Measurements from ENCODE around the gene MPRIP.
A peak's percentile ranks its signal among the peaks of the same experiment; 100 is the strongest.

Gene MPRIP

DNA sequence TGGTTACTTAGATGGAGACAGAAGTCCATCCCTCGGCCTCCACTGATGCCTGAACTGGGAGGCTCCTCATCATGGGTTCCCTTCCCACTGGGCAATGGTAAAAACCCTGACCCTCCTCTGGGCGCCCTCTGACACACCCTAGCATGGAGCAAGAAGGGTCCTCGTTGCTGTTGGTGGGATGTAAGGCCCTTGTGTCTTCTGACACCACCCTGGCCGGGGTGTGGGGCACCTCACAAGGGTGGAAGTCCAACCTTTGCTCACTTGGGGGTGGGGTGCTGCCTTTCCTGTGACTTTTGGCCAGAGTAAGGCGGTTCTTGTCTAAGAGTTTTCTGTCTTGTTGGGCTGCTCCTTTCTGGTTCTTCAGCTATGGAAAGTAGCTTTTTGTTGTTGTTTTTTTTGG lies 28.7 kb downstream of the MPRIP start:
- no peak overlapping the region for H2BK120ac ChIP-seq (ENCODE audit: insufficient read depth, low read length, poor library complexity)
- no peak overlapping the region for H2AFZ ChIP-seq (ENCODE audit: insufficient read depth, low read length, poor library complexity)
- H3K27me3 ChIP-seq (ENCODE audit: insufficient read depth, low read length), result no peaks in the 10 kb centered on the region
- no peak overlapping the region for H3K27ac ChIP-seq (ENCODE audit: low read depth, low read length)
- no peak overlapping the region for H3K9ac ChIP-seq (ENCODE audit: low read length)
- H3K4me2 ChIP-seq (ENCODE audit: low read length), result no peak overlapping the region
- H2BK12ac ChIP-seq (ENCODE audit: low read length), result no peak overlapping the region
- no peak overlapping the region for H3K4me3 ChIP-seq (ENCODE audit: low read depth, low read length)
- H3K4ac ChIP-seq (ENCODE audit: low read depth, low read length), result peak overlapping the region; percentile 43
- no peak overlapping the region for H3K14ac ChIP-seq (ENCODE audit: low read length)
- H4K91ac ChIP-seq (ENCODE audit: low read depth, low read length), result no peak overlapping the region
- no peak overlapping the region for H2AK5ac ChIP-seq (ENCODE audit: low read length)
- H3K18ac ChIP-seq (ENCODE audit: low read length), result no peak overlapping the region
- H3K9me3 ChIP-seq (ENCODE audit: insufficient read depth, low read depth, low read length), result no peaks in the 10 kb centered on the region
- no CpG with 5 or more reads among the region's 5 CpGs for WGBS (ENCODE audit: extremely low coverage, insufficient coverage, insufficient read length)
- no peak overlapping the region for H4K12ac ChIP-seq (ENCODE audit: low read depth, low read length)
- no peaks in the 10 kb centered on the region for H3K79me1 ChIP-seq (ENCODE audit: low read length)
- H3K79me2 ChIP-seq (ENCODE audit: control insufficient read depth, insufficient read depth, low read length, poor library complexity), result peaks cover 15% of the 10 kb centered on the region
- H3K36me3 ChIP-seq (ENCODE audit: control insufficient read depth in 1 of 2, insufficient read depth in 2 of 2, low read length in 2 of 2), result peaks cover 18 to 20% of the 10 kb centered on the region in 2 experiments
- DNase-seq, result no peak
- H4K8ac ChIP-seq (ENCODE audit: low read depth, low read length), result no peak overlapping the region
- peaks cover 19 to 34% of the 10 kb centered on the region in 2 experiments for H3K4me1 ChIP-seq (ENCODE audit: control insufficient read depth in 1 of 2, insufficient read depth in 2 of 2, low read length in 2 of 2)
- H2BK5ac ChIP-seq (ENCODE audit: low read depth, low read length, poor library complexity), result no peak overlapping the region
- H3K23ac ChIP-seq (ENCODE audit: low read length), result no peak overlapping the region

DNA sequence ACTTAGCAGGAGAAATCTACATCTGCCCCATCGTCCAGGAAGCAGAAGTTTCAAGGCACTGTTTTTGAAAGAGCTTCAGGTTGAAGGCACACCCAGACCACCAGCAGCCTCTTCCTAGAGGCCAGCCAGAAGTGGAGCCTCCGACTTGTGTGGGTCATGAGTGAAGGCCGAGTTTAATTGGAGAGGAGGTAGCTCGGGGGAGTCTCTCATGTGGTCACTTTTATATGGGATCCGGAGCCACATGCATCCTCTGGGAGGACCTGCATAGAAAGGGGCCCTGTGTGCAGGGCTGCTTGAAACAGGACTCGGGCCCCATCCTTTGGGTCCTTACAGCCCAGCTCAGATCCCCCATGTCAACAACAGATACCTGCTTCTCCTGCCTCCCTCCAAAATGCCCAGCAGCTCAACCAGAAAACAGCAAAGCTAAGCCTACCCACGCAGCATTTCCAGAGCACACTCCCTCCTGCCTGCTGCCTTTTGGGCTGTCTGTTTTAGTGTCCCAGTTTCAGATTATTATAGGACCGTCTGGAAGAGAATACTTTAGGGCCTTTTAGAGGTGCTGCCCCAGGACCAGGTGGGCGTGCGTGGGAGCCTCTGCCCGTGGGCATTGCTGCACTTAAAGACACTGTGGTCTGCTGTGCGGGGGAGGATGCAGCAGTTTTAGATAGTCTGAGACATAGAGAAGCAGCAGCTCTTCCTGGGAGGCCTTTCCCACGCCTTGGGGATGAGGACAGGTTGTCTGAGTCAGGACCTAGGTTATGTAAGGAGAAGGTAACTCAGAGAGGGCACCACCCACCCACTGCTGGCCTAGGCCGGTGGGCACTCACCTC lies 29.5 kb downstream of the MPRIP start:
- no peak for DNase-seq
- no peak overlapping the region for H2BK120ac ChIP-seq (ENCODE audit: insufficient read depth, low read length, poor library complexity)
- H4K12ac ChIP-seq (ENCODE audit: low read depth, low read length), result no peak overlapping the region
- H3K36me3 ChIP-seq (ENCODE audit: control insufficient read depth in 1 of 2, insufficient read depth in 2 of 2, low read length in 2 of 2), result peaks cover 23 to 25% of the 10 kb centered on the region in 2 experiments
- no peaks in the 10 kb centered on the region for H3K79me1 ChIP-seq (ENCODE audit: low read length)
- peak overlapping the region; percentile 30 for H3K4ac ChIP-seq (ENCODE audit: low read depth, low read length)
- peak overlapping the region; percentile 37 for H3K18ac ChIP-seq (ENCODE audit: low read length)
- no peak overlapping the region for H4K8ac ChIP-seq (ENCODE audit: low read depth, low read length)
- no peak overlapping the region for H3K4me2 ChIP-seq (ENCODE audit: low read length)
- no peak overlapping the region for H2AFZ ChIP-seq (ENCODE audit: insufficient read depth, low read length, poor library complexity)
- peaks cover 20 to 35% of the 10 kb centered on the region in 2 experiments for H3K4me1 ChIP-seq (ENCODE audit: control insufficient read depth in 1 of 2, insufficient read depth in 2 of 2, low read length in 2 of 2)
- no peak overlapping the region for H3K27ac ChIP-seq (ENCODE audit: low read depth, low read length)
- no peak overlapping the region for H3K23ac ChIP-seq (ENCODE audit: low read length)
- no peak overlapping the region for H2AK5ac ChIP-seq (ENCODE audit: low read length)
- H3K9ac ChIP-seq (ENCODE audit: low read length), result no peak overlapping the region
- H3K79me2 ChIP-seq (ENCODE audit: control insufficient read depth, insufficient read depth, low read length, poor library complexity), result peaks cover 15% of the 10 kb centered on the region
- H3K9me3 ChIP-seq (ENCODE audit: insufficient read depth, low read depth, low read length), result no peaks in the 10 kb centered on the region
- no peak overlapping the region for H2BK12ac ChIP-seq (ENCODE audit: low read length)
- no peak overlapping the region for H4K91ac ChIP-seq (ENCODE audit: low read depth, low read length)
- no peak overlapping the region for H2BK5ac ChIP-seq (ENCODE audit: low read depth, low read length, poor library complexity)
- H3K27me3 ChIP-seq (ENCODE audit: insufficient read depth, low read length), result no peaks in the 10 kb centered on the region
- H3K4me3 ChIP-seq (ENCODE audit: low read depth, low read length), result no peak overlapping the region
- no peak overlapping the region for H3K14ac ChIP-seq (ENCODE audit: low read length)
- no CpG with 5 or more reads among the region's 14 CpGs for WGBS (ENCODE audit: extremely low coverage, insufficient coverage, insufficient read length)

DNA sequence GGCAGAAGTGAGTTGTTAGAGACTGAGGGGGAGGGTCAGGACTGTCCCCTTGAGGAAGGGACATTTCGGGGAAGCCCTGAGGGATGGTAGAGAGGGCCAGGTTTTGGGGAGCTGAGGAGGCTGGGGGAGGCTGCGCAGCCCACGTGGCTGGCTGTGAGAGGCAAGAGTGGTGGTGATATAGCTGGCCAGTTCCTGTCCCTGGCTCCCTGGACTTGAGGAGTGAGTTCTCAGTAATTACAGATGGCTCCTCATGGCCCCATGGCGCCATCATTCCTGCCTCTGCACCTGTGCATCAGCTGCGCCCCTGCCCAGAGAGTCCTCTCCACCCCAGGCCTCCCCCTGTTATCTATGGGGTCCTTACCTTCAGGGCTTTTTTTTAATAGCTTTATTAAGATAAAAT lies 30.3 kb downstream of the MPRIP start:
- H3K4me1 ChIP-seq (ENCODE audit: control insufficient read depth in 1 of 2, insufficient read depth in 2 of 2, low read length in 2 of 2), result peaks cover 20 to 38% of the 10 kb centered on the region in 2 experiments
- H3K14ac ChIP-seq (ENCODE audit: low read length), result no peak overlapping the region
- no peak overlapping the region for H4K12ac ChIP-seq (ENCODE audit: low read depth, low read length)
- no peaks in the 10 kb centered on the region for H3K79me1 ChIP-seq (ENCODE audit: low read length)
- peak overlapping the region; percentile 30 for H3K4ac ChIP-seq (ENCODE audit: low read depth, low read length)
- H3K9ac ChIP-seq (ENCODE audit: low read length), result no peak overlapping the region
- H3K18ac ChIP-seq (ENCODE audit: low read length), result no peak overlapping the region
- H2AFZ ChIP-seq (ENCODE audit: insufficient read depth, low read length, poor library complexity), result no peak overlapping the region
- no peak overlapping the region for H4K91ac ChIP-seq (ENCODE audit: low read depth, low read length)
- no peak overlapping the region for H2AK5ac ChIP-seq (ENCODE audit: low read length)
- no peak overlapping the region for H3K4me2 ChIP-seq (ENCODE audit: low read length)
- no peak overlapping the region for H3K23ac ChIP-seq (ENCODE audit: low read length)
- no CpG with 5 or more reads among the region's 5 CpGs for WGBS (ENCODE audit: extremely low coverage, insufficient coverage, insufficient read length)
- H2BK5ac ChIP-seq (ENCODE audit: low read depth, low read length, poor library complexity), result no peak overlapping the region
- peaks cover 15% of the 10 kb centered on the region for H3K79me2 ChIP-seq (ENCODE audit: control insufficient read depth, insufficient read depth, low read length, poor library complexity)
- no peaks in the 10 kb centered on the region for H3K9me3 ChIP-seq (ENCODE audit: insufficient read depth, low read depth, low read length)
- H3K27ac ChIP-seq (ENCODE audit: low read depth, low read length), result no peak overlapping the region
- H3K27me3 ChIP-seq (ENCODE audit: insufficient read depth, low read length), result no peaks in the 10 kb centered on the region
- H2BK120ac ChIP-seq (ENCODE audit: insufficient read depth, low read length, poor library complexity), result no peak overlapping the region
- no peak overlapping the region for H3K4me3 ChIP-seq (ENCODE audit: low read depth, low read length)
- H2BK12ac ChIP-seq (ENCODE audit: low read length), result no peak overlapping the region
- DNase-seq, result no peak
- H4K8ac ChIP-seq (ENCODE audit: low read depth, low read length), result no peak overlapping the region
- peaks cover 26 to 30% of the 10 kb centered on the region in 2 experiments for H3K36me3 ChIP-seq (ENCODE audit: control insufficient read depth in 1 of 2, insufficient read depth in 2 of 2, low read length in 2 of 2)

DNA sequence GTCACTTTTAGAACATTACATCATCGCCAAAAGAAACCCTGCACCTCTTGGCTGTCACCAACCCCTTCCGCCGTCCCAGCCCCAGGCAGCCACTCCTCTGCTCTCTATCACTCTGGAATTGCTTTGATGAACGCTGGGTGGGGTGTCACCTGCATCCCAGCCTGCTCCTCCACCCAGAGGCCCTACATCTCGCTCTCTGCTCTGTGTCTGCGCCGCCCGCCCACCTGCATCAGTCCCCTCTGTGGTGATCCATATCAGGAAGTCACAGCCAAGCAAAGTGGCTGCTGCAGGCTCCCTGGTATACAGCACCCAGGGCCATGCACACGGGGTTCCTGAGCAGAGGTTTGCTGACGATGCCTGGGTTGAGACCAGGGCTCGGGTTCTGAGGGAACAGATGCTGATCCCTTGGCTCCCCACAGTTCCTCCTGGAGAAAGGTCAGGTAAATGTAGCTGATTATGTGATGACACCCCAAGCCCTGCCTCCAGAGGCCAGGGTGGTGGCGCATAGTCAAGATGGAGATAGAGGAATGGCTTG lies 30.8 kb downstream of the MPRIP start:
- no peak overlapping the region for H3K23ac ChIP-seq (ENCODE audit: low read length)
- no peak overlapping the region for H2BK5ac ChIP-seq (ENCODE audit: low read depth, low read length, poor library complexity)
- peaks cover 25 to 43% of the 10 kb centered on the region in 2 experiments for H3K4me1 ChIP-seq (ENCODE audit: control insufficient read depth in 1 of 2, insufficient read depth in 2 of 2, low read length in 2 of 2)
- DNase-seq, result no peak
- H3K79me2 ChIP-seq (ENCODE audit: control insufficient read depth, insufficient read depth, low read length, poor library complexity), result peaks cover 15% of the 10 kb centered on the region
- no peak overlapping the region for H2AK5ac ChIP-seq (ENCODE audit: low read length)
- no peak overlapping the region for H4K8ac ChIP-seq (ENCODE audit: low read depth, low read length)
- no peak overlapping the region for H2BK120ac ChIP-seq (ENCODE audit: insufficient read depth, low read length, poor library complexity)
- H3K36me3 ChIP-seq (ENCODE audit: control insufficient read depth in 1 of 2, insufficient read depth in 2 of 2, low read length in 2 of 2), result peaks cover 28 to 34% of the 10 kb centered on the region in 2 experiments
- H3K4me2 ChIP-seq (ENCODE audit: low read length), result no peak overlapping the region
- H3K9me3 ChIP-seq (ENCODE audit: insufficient read depth, low read depth, low read length), result no peaks in the 10 kb centered on the region
- H4K12ac ChIP-seq (ENCODE audit: low read depth, low read length), result no peak overlapping the region
- H3K14ac ChIP-seq (ENCODE audit: low read length), result no peak overlapping the region
- H3K4me3 ChIP-seq (ENCODE audit: low read depth, low read length), result no peak overlapping the region
- H4K91ac ChIP-seq (ENCODE audit: low read depth, low read length), result no peak overlapping the region
- no CpG with 5 or more reads among the region's 12 CpGs for WGBS (ENCODE audit: extremely low coverage, insufficient coverage, insufficient read length)
- peaks cover under 1% of the 10 kb centered on the region for H3K79me1 ChIP-seq (ENCODE audit: low read length)
- H3K9ac ChIP-seq (ENCODE audit: low read length), result peak overlapping the region; percentile 30
- peak overlapping the region; percentile 75 for H3K4ac ChIP-seq (ENCODE audit: low read depth, low read length)
- H3K18ac ChIP-seq (ENCODE audit: low read length), result peak overlapping the region; percentile 34
- no peak overlapping the region for H2BK12ac ChIP-seq (ENCODE audit: low read length)
- no peak overlapping the region for H3K27ac ChIP-seq (ENCODE audit: low read depth, low read length)
- no peaks in the 10 kb centered on the region for H3K27me3 ChIP-seq (ENCODE audit: insufficient read depth, low read length)
- H2AFZ ChIP-seq (ENCODE audit: insufficient read depth, low read length, poor library complexity), result no peak overlapping the region

All from trophoblast cell (in vitro differentiated cells and primary cell).